Adrenal gland (tissue), 12 donors: ENCODE results near the gene MOB4. TPM values are rescaled to one million over a fixed set of nuclear protein-coding genes. Genes with fewer than 3 reads are reported as not detected.
A peak's percentile ranks its signal among the peaks of the same experiment; 100 is the strongest.
"Not testable (repeated sequence)": the region's sequence is repeated elsewhere in the genome, so short reads cannot be mapped to it uniquely, and the experiment has no call there.

Experiments used
- DNase-seq, 7 donors: peaks; one replicate each; pipeline ENCODE4 v3.0.0-alpha.2; 2019 to 2020
- H3K27ac ChIP-seq, 5 donors: fragments of 200-600 bp; sonication (generic) in 4 of 5; 1 replicate in 3 of 5; 2 replicates in 2 of 5; pipeline versions ENCODE4 v1.5.1 to v1.8.0; 2016 to 2020; ENCODE audit warnings: mild to moderate bottlenecking in 1 of 5
- H3K27me3 ChIP-seq: fragments of 200-600 bp; 2 replicates; pipeline ENCODE4 v1.8.0; 2021
- H3K36me3 ChIP-seq, 2 donors: fragments of 200-600 bp; replicated peaks in 1 of 2; 1 replicate in 1 of 2; 2 replicates in 1 of 2; pipeline versions ENCODE4 v1.5.1 to v1.8.0; 2018 to 2022
- H3K4me1 ChIP-seq, 2 donors: fragments of 200-600 bp; replicated peaks in 1 of 2; 1 replicate in 1 of 2; 2 replicates in 1 of 2; pipeline versions ENCODE4 v1.5.1 to v1.8.0; 2018 to 2021
- H3K4me3 ChIP-seq, 4 donors: fragments of 200-600 bp; sonication (generic) in 3 of 4; one replicate each; pipeline ENCODE4 v1.5.1; 2016 to 2018
- H3K9me3 ChIP-seq, 3 donors: fragments of 200-600 bp; sonication (generic) in 1 of 3; replicated peaks in 1 of 3; 1 replicate in 2 of 3; 2 replicates in 1 of 3; pipeline versions ENCODE4 v1.5.1 to v1.8.0; 2016 to 2021
- CTCF ChIP-seq, 6 experiments: fragments of 450-650 bp in 4 of 6; fragments of 200-600 bp in 2 of 6; sonication (generic) in 1 of 6; IDR thresholded peaks; 1 replicate in 5 of 6; 2 replicates in 1 of 6; pipeline versions ENCODE4 v1.5.1 to v1.8.0; 2016 to 2021; ENCODE audit warnings: antibody characterized with exemption in 6 of 6, mild to moderate bottlenecking in 2 of 6, moderate library complexity in 1 of 6
- POLR2A ChIP-seq, 2 donors: fragments of 450-650 bp; IDR thresholded peaks; one replicate each; pipeline ENCODE4 v1.6.1; 2017; ENCODE audit warnings: antibody characterized with exemption in 2 of 2, mild to moderate bottlenecking in 2 of 2, moderate library complexity in 1 of 2
- WGBS, 4 donors: extraction: QIAGEN DNeasy Blood & Tissue Kit in 2 of 4; methylation state at CpG; one replicate each; pipeline versions ENCODE4 v1.1.5 to v1.1.7; 2013 to 2017; 5-methylcytosine and 5-hydroxymethylcytosine counted together
- intact Hi-C, 2 donors: fragments of 100-400 bp; cut with DNase I; formaldehyde crosslinking; loops; one replicate each; pipeline versions ENCODE4 v1.14.1 to v1.15.0; 2022 to 2023
- polyA plus RNA-seq, 3 donors: library from polyadenylated mRNA; stranded (reverse); fragments of 200-250 nt in 2 of 3; fragments of 350-450 nt in 1 of 3; fragmentation: Illumina TruSeq in 1 of 3; extraction: RNeasy Lipid Tissue Mini Kit (QIAGEN cat#74804) in 1 of 3; gene quantifications; one replicate each; pipeline ENCODE4 v1.2.3, GENCODE V29; 2013 to 2014
- total RNA-seq, 9 donors: library from RNA; depleted of rRNA in 4 of 9; stranded (reverse); fragments of >200 nt in 4 of 9; fragments of 120-200 nt in 1 of 9; fragmentation: NEBNext Ultra II Directional in 1 of 9; extraction: Animal tissue kit (Norgen Biotek cat#: 25700) in 1 of 9; gene quantifications; one replicate each; pipeline versions ENCODE4 v1.1.0 to v1.2.4, GENCODE V29; 2013 to 2023
- donor health status: healthy with polysubstance abuse.
- donor health status: Bipolar disorder and iron deficiency.
- donor health status: DM: yes; HTN: yes; CAD: no.
- donor health status: DM: no; HTN: no; CAD: no.
- donor health status: DM: no; HTN: no; CAD: no.
- donor health status: DM: yes; HTN: yes; CAD: no.

Gene MOB4
- total and polyA plus RNA-seq, 12 donors, result 18.2 to 592 (median 40.0) TPM

- Histone ChIP-seq H3K27ac (peak overlapping the region in 3 of 5 donors; percentile 6 to 39 (median 37)), H3K27me3 (no peaks in the 10 kb centered on the region), H3K4me1 (peaks cover 0 to 15% of the 10 kb centered on the region in 2 donors), H3K36me3 (peaks cover 0 to 3% of the 10 kb centered on the region in 2 donors), H3K4me3 (no peak overlapping the region), H3K9me3 (peaks cover 0 to 7% (median 0%) of the 10 kb centered on the region in 3 donors)
- TF ChIP-seq CTCF (IDR thresholded peaks at IDR 0.05) (no peak), POLR2A (IDR thresholded peaks at IDR 0.05) (no peak)
- WGBS, 4 donors, result 26 to 37% (median 29%) methylated on average over 3 of the region's 3 CpGs
- intact Hi-C loops, result no loop called here
- DNase-seq, result peak in 3 of 7 donors; percentile 27 to 60 (median 35)
Observed at GRCh38 chr2:197576631-197577030, 60.8 kb downstream of the MOB4 start.

GRCh38 chr2:197577446-197577845 lies 61.6 kb downstream of the MOB4 start:
- no peak overlapping the region for H3K4me3 ChIP-seq
- H3K36me3 ChIP-seq, result peaks cover 0 to under 1% of the 10 kb centered on the region in 2 donors
- 80 to 87% (median 85%) methylated on average over 4 of the region's 4 CpGs for WGBS, 4 donors
- H3K9me3 ChIP-seq, result peaks cover 0 to 7% (median 0%) of the 10 kb centered on the region in 3 donors
- DNase-seq, result no peak
- H3K4me1 ChIP-seq, result peaks cover 0 to 12% of the 10 kb centered on the region in 2 donors
- no peaks in the 10 kb centered on the region for H3K27me3 ChIP-seq
- intact Hi-C loops, result no loop called here
- TF ChIP-seq POLR2A (IDR thresholded peaks at IDR 0.05) (no peak), CTCF (IDR thresholded peaks at IDR 0.05) (no peak)
- H3K27ac ChIP-seq, result no peak overlapping the region

- not testable (repeated sequence) for DNase-seq
Observed at GRCh38 chr2:197578294-197578693, 62.4 kb downstream of the MOB4 start.

GRCh38 chr2:197580166-197580565 lies 64.3 kb downstream of the MOB4 start:
- DNase-seq, H3K4me3 ChIP-seq, H3K27me3 ChIP-seq, H3K36me3 ChIP-seq, H3K27ac ChIP-seq, H3K9me3 ChIP-seq, intact Hi-C loops: not testable (repeated sequence)
- 89 to 100% (median 95%) methylated on average over 1 to 3 of the region's 3 CpGs for WGBS, 4 donors
- peaks cover 0 to 12% of the 10 kb centered on the region in 2 donors for H3K4me1 ChIP-seq

More at GRCh38 chr2:197578294-197578693, 62.4 kb downstream of the MOB4 start:
- H3K27ac ChIP-seq, H3K4me3 ChIP-seq, intact Hi-C loops, H3K27me3 ChIP-seq, H3K36me3 ChIP-seq, H3K9me3 ChIP-seq: not testable (repeated sequence)
- WGBS, 4 donors, result 78 to 90% (median 81%) methylated on average over 2 of the region's 2 CpGs
- H3K4me1 ChIP-seq, result peaks cover 0 to 12% of the 10 kb centered on the region in 2 donors

GRCh38 chr2:197587255-197587654 lies 71.4 kb downstream of the MOB4 start:
- intact Hi-C loops, DNase-seq, H3K27ac ChIP-seq, H3K9me3 ChIP-seq, H3K27me3 ChIP-seq, H3K4me3 ChIP-seq, H3K36me3 ChIP-seq, H3K4me1 ChIP-seq: not testable (repeated sequence)
- WGBS, 4 donors, result 92 to 95% (median 94%) methylated on average over 7 of the region's 7 CpGs

- Histone ChIP-seq H3K27me3 (no peaks in the 10 kb centered on the region), H3K9me3 (no peaks in the 10 kb centered on the region), H3K27ac (no peak overlapping the region), H3K4me3 (no peak overlapping the region), H3K36me3 (no peaks in the 10 kb centered on the region), H3K4me1 (no peaks in the 10 kb centered on the region)
- intact Hi-C loops, result no loop called here
- WGBS, 4 donors, result 90 to 97% (median 97%) methylated on average over 20 to 32 of the region's 32 CpGs
- TF ChIP-seq POLR2A (IDR thresholded peaks at IDR 0.05) (no peak), CTCF (IDR thresholded peaks at IDR 0.05) (no peak)
- no peak for DNase-seq
Observed at GRCh38 chr2:197591339-197592072, 75.6 kb downstream of the MOB4 start.
